Testis (tissue), 3 donors: ENCODE results near the gene PPP1R12A. TPM values are rescaled to one million over a fixed set of nuclear protein-coding genes. Genes with fewer than 3 reads are reported as not detected.
A peak's percentile ranks its signal among the peaks of the same experiment; 100 is the strongest.

Experiments used
- DNase-seq: peaks from one replicate; pipeline ENCODE4 v3.0.0-alpha.2; 2019
- H3K27ac ChIP-seq, 2 donors: fragments of 200-600 bp; sonication (generic); one replicate each; pipeline ENCODE4 v1.5.1; 2019
- H3K27me3 ChIP-seq: fragments of 200-600 bp; sonication (generic); one replicate; pipeline ENCODE4 v1.5.1; 2019
- H3K36me3 ChIP-seq: fragments of 200-600 bp; sonication (generic); one replicate; pipeline ENCODE4 v1.5.1; 2017; ENCODE audit warnings: low read depth; ENCODE audit errors: missing control alignments
- H3K4me1 ChIP-seq: fragments of 200-600 bp; sonication (generic); one replicate; pipeline ENCODE4 v1.5.1; 2019
- H3K4me3 ChIP-seq, 2 donors: fragments of 200-600 bp; sonication (generic); one replicate each; pipeline ENCODE4 v1.5.1; 2017 to 2019
- H3K9me3 ChIP-seq: fragments of 200-600 bp; sonication (generic); one replicate; pipeline ENCODE4 v1.5.1; 2017
- POLR2A ChIP-seq: fragments of 450-650 bp; IDR thresholded peaks from one replicate; pipeline ENCODE4 v1.6.1; 2017; ENCODE audit warnings: antibody characterized with exemption, mild to moderate bottlenecking, moderate library complexity
- WGBS, 2 donors: methylation state at CpG; one replicate each; pipeline ENCODE4 v1.1.5; 2018; 5-methylcytosine and 5-hydroxymethylcytosine counted together
- intact Hi-C: fragments of 100-400 bp; cut with DNase I; formaldehyde crosslinking; loops from one replicate; pipeline ENCODE4 v1.15.1; 2023; ENCODE audit warnings: low total_unique reads
- polyA plus RNA-seq: library from polyadenylated mRNA; stranded (reverse); fragments of 350-450 nt; fragmentation: Illumina TruSeq; extraction: RNeasy Lipid Tissue Mini Kit (QIAGEN cat#74804); gene quantifications from one replicate; pipeline ENCODE4 v1.2.3, GENCODE V29; 2014; ENCODE audit warnings: low read depth, low replicate concordance; ENCODE audit not compliant: insufficient read depth
- total RNA-seq, 2 donors: library from RNA; depleted of rRNA; stranded (reverse); fragments of >200 nt; gene quantifications; one replicate each; pipeline ENCODE4 v1.2.3, GENCODE V29; 2016
- TF ChIP-seq, protein P1 (sequence below), 3 experiments: fragments of 450-650 bp in 2 of 3; fragments of 200-600 bp in 1 of 3; sonication (generic) in 1 of 3; IDR thresholded peaks; one replicate each; pipeline ENCODE4 v1.5.1; 2016 to 2019; ENCODE audit warnings: antibody characterized with exemption in 3 of 3, mild to moderate bottlenecking in 2 of 3, moderate library complexity in 1 of 3

Gene PPP1R12A
- total and polyA plus RNA-seq, 3 donors from 2014 or later, result 22.4 to 119 (median 113) TPM

DNA sequence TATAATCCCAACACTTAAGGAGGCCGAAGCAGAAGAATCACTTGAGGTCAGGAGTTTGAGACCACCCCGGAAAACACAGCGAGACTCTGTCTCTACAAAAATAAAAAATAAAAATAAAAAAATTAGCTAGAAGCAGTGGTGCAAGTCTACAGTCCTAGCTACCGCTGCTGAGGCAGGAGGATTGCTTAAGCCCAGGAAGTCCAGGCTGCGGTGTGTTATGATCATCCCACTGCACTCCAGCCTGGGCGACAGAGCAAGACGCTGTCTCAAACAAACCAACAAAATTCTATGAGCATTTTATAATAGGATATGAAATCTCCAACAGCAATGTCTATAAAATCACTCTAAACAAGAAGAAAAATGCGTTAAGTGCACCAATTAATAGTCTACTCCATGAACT is 75.3 kb downstream of the PPP1R12A start:
- Histone ChIP-seq H3K27ac (no peak overlapping the region), H3K4me3 (no peak overlapping the region), H3K36me3 (no peaks in the 10 kb centered on the region), H3K9me3 (no peaks in the 10 kb centered on the region), H3K4me1 (no peaks in the 10 kb centered on the region), H3K27me3 (no peaks in the 10 kb centered on the region)
- WGBS, 2 donors, result 90 to 94% methylated on average over 8 of the region's 8 CpGs
- TF ChIP-seq POLR2A, result no peak
- TF ChIP-seq, protein P1, sequence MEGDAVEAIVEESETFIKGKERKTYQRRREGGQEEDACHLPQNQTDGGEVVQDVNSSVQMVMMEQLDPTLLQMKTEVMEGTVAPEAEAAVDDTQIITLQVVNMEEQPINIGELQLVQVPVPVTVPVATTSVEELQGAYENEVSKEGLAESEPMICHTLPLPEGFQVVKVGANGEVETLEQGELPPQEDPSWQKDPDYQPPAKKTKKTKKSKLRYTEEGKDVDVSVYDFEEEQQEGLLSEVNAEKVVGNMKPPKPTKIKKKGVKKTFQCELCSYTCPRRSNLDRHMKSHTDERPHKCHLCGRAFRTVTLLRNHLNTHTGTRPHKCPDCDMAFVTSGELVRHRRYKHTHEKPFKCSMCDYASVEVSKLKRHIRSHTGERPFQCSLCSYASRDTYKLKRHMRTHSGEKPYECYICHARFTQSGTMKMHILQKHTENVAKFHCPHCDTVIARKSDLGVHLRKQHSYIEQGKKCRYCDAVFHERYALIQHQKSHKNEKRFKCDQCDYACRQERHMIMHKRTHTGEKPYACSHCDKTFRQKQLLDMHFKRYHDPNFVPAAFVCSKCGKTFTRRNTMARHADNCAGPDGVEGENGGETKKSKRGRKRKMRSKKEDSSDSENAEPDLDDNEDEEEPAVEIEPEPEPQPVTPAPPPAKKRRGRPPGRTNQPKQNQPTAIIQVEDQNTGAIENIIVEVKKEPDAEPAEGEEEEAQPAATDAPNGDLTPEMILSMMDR (IDR thresholded peaks at IDR 0.05), result no peak
- DNase-seq, result no peak
- intact Hi-C loops, result no loop called here

DNA sequence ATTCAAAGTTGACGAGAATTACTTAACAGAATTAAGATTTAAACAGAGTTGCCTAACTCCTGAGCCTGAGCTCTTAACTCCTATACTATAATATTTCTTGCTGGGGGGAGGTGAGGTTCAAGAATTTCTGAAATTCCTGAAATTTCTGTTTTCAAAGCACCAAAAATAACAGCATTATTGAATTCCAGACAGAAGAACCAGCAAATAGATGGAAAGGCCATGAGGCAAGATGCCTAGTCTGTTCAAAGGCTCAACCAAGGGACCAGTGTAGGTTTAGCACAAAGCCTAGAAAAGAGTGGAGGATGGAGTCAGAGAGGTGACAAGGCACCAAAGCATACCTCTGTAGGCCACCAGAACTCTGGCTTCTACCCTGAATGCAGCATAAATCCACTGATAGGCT is 76.4 kb downstream of the PPP1R12A start:
- H3K36me3 ChIP-seq, result no peaks in the 10 kb centered on the region
- intact Hi-C loops, result no loop called here
- H3K27ac ChIP-seq, result no peak overlapping the region
- no peak for DNase-seq
- no peak for TF ChIP-seq POLR2A
- TF ChIP-seq, protein P1 (IDR thresholded peaks at IDR 0.05), result no peak
- no peaks in the 10 kb centered on the region for H3K27me3 ChIP-seq
- no peak overlapping the region for H3K4me3 ChIP-seq
- no peaks in the 10 kb centered on the region for H3K4me1 ChIP-seq
- 73 to 86% methylated on average over 1 of the region's 1 CpG for WGBS, 2 donors
- H3K9me3 ChIP-seq, result no peaks in the 10 kb centered on the region

DNA sequence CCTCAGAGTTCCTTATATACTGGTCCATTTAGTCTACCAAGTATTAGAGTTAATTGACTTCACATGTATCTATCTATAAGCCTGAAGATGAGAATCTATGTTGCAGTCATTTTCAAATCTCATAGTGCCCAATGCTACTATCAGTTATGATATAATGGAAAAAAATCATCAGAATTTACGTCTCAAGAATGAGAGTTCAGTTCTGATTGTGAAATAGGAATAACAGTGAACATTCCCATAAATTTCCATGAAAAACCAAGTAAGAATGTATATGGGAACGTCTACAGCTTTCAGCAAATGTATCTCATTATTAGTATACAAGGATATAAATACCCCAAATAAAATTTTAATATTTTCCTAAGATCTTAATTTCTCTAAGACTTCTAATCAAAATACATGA is 77.2 kb downstream of the PPP1R12A start:
- H3K4me3 ChIP-seq, result no peak overlapping the region
- H3K36me3 ChIP-seq, result no peaks in the 10 kb centered on the region
- TF ChIP-seq, protein P1 (IDR thresholded peaks at IDR 0.05), result no peak
- TF ChIP-seq POLR2A, result no peak
- no peaks in the 10 kb centered on the region for H3K9me3 ChIP-seq
- intact Hi-C loops, result no loop called here
- WGBS, 2 donors, result 46% methylated on average over 2 of the region's 2 CpGs
- no peak overlapping the region for H3K27ac ChIP-seq
- no peak for DNase-seq
- H3K27me3 ChIP-seq, result no peaks in the 10 kb centered on the region
- no peaks in the 10 kb centered on the region for H3K4me1 ChIP-seq

DNA sequence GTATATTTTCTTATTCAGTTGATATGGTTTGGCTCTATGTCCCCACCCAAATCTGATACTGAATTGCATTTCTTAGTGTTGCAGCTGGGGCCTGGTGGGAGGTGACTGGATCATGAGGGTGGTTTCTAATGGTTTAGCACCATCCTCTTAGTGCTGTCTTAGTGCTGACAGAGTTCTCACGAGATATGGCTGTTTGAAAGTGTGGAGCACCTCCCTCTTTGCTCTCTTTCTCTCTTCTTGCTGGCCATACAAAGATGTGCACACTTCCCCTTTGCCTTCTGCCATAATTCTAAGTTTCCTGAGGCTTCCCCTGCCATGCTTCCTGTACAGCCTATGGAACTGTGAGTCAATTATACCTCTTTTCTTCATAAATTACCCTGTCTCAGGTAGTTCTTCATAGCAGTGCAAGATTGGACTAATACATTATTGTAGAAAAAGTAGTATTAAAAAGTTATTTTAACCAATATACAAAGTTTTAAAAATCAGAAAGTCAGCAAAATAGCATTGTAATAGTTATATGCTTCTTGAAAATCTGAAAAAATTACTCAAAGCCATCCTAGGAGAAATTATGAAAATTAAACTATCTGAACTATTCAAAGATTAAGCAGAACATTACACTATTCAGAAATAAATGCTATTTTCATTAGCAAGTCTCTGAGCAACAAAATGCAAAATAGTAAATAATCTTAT is 84.1 kb downstream of the PPP1R12A start:
- Histone ChIP-seq H3K4me1 (peaks cover 10% of the 10 kb centered on the region), H3K4me3 (no peak overlapping the region), H3K27ac (no peak overlapping the region), H3K36me3 (no peaks in the 10 kb centered on the region), H3K27me3 (no peaks in the 10 kb centered on the region), H3K9me3 (no peaks in the 10 kb centered on the region)
- no peak for TF ChIP-seq POLR2A
- TF ChIP-seq, protein P1 (IDR thresholded peaks at IDR 0.05), result no peak
- no peak for DNase-seq
- intact Hi-C loops, result no loop called here
- WGBS, 2 donors, result 88 to 93% methylated on average over 1 of the region's 1 CpG

DNA sequence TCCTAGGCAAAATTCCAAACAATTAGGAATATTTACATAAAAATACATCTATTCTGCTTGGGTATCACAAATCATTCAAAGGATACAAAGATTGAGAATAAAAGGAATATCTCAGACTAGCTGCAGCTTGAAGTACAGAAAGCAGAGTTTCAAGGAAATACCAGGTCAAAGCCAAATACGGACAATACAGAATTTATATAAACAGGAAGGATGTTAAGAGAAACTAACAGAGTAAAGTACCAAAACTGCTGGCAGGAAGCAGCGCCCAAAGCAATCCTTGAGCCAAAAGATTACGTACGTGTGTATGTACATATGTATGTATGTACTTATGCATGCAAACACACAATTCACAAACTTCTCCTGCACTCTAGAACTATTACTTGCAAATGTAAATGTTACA is 86.6 kb downstream of the PPP1R12A start:
- H3K9me3 ChIP-seq, result no peaks in the 10 kb centered on the region
- H3K27me3 ChIP-seq, result no peaks in the 10 kb centered on the region
- no peak overlapping the region for H3K4me3 ChIP-seq
- no peak for DNase-seq
- H3K4me1 ChIP-seq, result peaks cover 10% of the 10 kb centered on the region
- TF ChIP-seq POLR2A, result no peak
- TF ChIP-seq, protein P1 (IDR thresholded peaks at IDR 0.05), result no peak
- no peaks in the 10 kb centered on the region for H3K36me3 ChIP-seq
- WGBS, 2 donors, result 40 to 41% methylated on average over 4 of the region's 4 CpGs
- peak overlapping the region in 1 of 2 donors; percentile 12 for H3K27ac ChIP-seq
- intact Hi-C loops, result no loop called here
